ENCODE results near the gene BCAP31.

GRCh38 chrX:153650959-153651358, 73.2 kb downstream of the BCAP31 start:
- TF ChIP-seq CTCF (IDR thresholded peaks at IDR 0.05 in 8 of 11, conservative IDR thresholded peaks at IDR 0.05 in 3 of 11) (no peak), POLR2AphosphoS5 (IDR thresholded peaks at IDR 0.05) (no peak)
